GM18505 (cell line): ENCODE data around the gene ADRM1.

Experiments used
- ATAC-seq: cut with Tn5 transposase; IDR thresholded peaks from one replicate; pipeline ENCODE4 v1.9.1; 2021; ENCODE audit not compliant: unreplicated experiment
- POLR2A ChIP-seq: IDR thresholded peaks from 4 replicates; pipeline ENCODE4 v1.6.1; 2011; ENCODE audit warnings: borderline replicate concordance; ENCODE audit not compliant: insufficient read depth, insufficient read length; ENCODE audit errors: extremely low read depth

Gene ADRM1

DNA sequence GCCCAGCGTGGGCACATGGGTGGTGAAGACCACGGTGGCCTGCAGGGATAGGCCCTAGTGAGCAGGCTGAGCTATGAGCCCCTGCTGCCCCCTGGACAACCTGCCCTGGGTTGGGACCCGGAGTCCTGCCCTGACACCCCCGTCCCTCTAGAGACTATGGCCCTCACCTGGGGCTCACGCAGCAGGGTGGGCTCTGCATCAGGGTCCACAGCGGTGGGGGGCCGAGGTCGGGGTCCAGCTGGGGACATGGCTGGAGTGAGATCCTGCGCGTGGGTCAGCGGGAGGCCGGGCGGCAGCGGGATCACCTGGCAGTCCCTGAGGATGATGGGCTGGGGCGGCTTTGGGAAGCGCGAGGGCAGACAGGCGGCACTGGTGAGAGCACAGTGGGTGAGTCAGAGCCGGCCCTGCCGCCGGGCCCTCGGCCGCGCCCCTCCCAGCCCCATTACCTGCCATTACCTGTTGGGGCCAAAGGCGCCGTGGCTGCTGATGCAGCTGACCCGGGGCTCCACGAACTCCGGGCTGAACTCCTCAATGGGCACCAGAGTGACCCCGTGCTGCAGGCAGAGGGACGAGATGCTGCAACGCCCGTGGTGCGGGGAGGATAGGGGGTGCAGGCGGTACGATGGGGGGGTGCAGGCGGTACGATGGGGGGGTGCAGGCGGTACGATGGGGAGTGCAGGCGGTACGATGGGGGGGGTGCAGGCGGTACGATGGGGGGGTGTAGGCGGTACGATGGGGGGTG lies 27.9 kb downstream of the ADRM1 start:
- TF ChIP-seq POLR2A = no peak

DNA sequence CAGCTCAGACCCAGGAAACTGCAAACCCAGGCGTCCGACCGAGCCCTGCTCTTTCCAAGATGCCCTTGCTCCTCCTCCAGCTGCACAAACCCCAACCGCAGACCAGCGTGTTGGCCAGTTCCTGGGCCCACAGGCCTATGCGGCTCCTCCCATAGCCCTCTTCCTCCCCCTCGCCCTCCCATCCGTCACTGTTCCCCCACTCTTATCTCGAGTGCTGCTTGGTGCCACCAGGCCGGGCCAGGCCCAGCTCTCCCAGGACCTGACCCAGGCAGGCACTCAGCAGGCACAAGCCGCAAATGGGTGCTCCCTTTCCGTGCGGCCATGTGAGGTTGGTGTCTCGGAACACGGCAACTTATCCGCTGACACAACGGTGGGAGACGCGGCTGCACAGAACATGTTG lies 28.6 kb downstream of the ADRM1 start:
- no peak for TF ChIP-seq POLR2A
- ATAC-seq = no peak

More for the DNA sequence above, 27.9 kb downstream of the ADRM1 start:
- ATAC-seq = no peak

DNA sequence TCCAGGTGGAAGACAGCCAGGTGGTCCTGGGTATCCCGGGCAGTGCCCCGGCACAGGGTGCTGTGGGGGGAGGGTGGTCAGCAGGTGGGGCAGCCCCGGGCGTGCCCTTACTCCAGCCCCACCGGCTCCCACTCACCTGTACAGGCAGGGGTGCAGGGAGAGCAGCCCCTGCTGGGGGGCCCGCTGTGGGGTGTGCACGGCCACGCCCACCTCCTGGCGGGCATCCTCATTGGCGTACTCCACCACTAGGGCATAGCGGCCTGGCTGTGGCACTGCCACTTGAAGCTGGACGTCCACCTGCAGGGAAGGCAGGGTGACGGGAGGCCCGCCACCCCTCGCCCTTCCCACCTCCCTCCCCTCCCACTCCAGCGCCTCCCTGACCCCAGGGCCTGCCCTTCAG lies 29.6 kb downstream of the ADRM1 start:
- TF ChIP-seq POLR2A = no peak
- no peak for ATAC-seq

DNA sequence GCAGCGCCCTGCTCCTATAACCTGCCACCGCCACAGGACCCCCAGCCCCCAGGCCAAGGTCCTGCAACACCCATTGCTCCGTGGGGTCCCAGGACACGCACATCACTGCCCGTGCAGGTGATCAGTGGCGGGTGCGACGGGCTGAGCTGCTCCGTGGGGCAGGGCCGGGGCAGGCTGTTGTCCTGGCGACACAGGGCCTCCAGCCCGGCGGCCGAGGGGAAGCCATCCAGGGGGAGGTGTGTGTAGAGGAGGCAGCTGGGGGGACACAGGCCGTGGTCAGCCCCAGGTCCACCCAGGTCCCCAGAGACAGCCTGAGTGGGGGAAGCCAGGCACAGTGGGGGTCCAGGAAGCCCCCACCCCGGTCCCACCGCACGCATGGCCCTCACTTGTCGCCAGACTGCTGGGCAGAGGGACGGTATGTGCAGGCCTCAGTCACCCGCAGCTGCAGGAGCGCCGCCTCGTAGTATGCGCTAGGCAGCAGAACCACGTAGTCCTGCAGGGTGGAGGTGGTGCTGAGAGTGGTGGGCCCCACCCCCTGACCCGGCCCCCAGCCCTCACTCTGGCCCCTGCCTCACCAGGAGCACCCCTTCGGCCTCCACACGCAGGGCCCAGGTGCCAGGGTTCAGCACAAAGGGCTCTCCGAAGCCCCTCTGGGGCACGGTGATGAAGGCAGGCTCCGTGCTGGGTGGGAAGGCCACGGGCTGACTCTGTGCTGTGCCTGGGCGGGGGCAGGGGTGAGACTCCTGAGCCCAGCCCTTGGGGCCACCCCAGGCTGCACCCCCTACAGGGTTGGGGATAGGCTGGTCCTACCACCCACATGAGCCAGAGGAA lies 30.4 kb downstream of the ADRM1 start:
- TF ChIP-seq POLR2A = no peak
- ATAC-seq = no peak

DNA sequence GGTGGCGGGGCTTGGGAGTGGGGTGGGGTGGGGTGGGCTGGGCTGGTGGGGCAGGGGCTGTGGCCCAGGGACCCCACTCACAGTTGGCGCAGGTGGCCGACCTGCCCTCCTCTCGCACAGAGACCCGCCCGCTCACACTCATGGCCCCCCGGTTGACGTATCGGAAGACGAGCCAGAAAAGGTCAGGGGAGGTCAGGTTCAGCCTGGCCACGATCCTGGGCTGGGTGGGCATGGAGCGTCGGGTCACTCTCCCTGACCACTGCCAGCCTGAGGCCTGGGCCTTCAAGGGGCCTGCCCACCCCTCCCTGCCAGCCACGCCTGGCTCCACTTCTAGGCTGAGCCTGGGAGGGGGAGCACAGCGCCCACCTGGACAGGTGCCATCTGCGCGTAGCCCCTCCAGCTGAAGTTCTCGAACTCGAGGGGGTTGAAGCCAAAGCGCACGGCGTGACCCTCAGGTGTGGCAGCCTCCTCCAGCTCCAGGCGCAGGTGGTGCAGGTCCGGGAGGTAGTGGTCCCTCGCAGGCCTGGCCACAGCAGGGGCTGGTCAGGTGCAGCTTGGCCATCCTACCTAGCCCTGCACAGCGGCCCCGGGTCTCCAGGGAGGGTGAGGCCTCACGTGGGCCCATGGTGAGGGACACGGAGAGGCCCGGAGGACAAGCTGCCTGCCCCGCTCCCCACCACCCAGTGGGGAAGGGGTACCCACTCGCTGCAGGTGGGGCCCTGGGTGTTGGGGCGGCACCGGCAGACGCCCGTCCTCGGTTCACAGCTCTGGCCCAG lies 31.2 kb downstream of the ADRM1 start:
- ATAC-seq = no peak

DNA sequence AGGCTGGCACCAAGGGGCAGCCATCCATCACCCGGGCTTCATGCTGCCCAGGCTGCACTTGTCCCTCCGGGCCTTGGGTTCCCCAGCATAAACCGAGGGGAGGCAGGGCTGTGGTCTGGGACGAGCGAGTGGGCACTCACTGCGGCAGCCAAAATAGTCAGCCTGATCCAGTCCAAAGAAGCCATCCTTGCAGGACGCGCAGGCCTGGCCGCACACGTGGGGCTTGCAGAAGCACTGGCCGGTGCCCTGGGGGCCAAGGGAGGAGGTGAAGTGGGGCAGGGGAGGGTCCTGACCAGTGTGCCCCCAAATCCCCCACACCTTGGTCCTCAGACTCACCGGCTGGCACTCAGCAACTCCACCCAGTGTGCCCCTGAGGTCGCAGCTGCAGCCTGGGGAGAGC lies 32.1 kb downstream of the ADRM1 start:
- TF ChIP-seq POLR2A = no peak
- no peak for ATAC-seq

More for the DNA sequence above, 31.2 kb downstream of the ADRM1 start:
- TF ChIP-seq POLR2A = no peak

DNA sequence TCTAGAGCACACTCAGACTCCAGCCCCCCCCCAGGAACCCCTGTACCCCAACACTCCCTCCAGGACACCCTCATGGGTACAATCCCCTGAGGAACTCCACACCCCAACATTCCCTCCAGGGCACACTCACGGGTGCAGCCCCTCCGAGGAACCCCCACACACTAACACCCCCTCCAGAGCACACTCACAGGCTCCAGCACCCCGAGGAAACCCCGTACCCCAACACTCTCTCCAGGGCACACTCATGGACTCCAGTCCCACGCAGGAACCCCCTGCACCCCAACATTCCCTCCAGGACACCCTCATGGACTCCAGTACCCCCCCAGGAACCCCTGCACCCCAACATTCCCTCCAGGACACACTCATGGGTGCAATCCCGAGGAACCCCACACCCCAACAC lies 32.7 kb downstream of the ADRM1 start:
- no peak for ATAC-seq
- no peak for TF ChIP-seq POLR2A

DNA sequence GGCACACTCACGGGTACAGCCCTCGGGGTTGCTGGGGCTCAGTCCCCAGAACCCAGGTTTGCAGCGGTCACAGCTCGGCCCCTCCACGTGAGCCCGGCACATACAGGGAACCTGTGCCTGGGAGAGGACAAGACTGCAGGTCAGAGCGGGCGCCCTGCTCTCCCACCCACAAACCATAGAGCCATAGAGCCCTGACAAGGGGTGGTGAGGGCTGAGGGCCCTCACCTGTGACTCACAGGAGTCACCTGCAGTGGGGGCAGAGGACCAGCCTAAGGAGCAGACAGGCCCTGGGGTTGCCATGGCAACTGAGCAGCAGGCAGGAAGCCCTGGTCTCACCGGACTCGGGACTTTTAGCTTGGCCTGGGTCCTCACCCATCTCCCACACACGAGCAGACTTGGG lies 33.5 kb downstream of the ADRM1 start:
- ATAC-seq = no peak
- TF ChIP-seq POLR2A = no peak

DNA sequence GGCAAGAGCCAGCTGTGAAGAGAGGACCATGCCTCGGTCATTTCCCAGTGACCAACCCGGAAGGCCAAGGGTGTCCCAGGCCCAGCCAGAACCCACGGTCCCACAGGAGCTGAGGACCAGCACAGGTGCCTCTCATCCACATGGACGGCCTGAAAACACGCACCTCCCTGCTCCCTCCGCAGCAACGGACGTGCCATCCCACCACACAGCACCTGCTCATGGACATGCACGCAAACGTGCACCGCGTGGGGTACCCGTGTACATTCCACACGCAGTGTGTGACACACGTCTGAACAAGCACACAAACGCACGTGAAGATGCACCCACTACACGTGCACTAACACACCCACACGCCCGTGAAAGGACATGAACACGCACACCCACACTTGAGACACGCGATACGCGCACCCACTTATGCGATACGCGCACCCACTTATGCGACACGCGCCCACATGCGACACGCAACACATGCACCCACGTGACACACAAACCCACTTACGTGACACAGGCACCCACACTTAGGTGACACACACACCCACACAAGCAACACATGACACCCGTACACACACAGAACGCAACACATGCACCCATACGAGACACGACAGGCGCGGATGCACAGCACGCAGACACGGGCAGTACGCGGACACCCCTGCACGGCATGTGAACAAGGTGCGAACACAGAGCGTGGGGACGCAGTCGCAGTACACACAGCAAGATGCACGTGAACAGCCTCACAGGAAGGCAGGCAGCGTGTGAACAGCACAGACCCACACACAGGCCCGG lies 34.2 kb downstream of the ADRM1 start:
- no peak for TF ChIP-seq POLR2A
- no peak for ATAC-seq

DNA sequence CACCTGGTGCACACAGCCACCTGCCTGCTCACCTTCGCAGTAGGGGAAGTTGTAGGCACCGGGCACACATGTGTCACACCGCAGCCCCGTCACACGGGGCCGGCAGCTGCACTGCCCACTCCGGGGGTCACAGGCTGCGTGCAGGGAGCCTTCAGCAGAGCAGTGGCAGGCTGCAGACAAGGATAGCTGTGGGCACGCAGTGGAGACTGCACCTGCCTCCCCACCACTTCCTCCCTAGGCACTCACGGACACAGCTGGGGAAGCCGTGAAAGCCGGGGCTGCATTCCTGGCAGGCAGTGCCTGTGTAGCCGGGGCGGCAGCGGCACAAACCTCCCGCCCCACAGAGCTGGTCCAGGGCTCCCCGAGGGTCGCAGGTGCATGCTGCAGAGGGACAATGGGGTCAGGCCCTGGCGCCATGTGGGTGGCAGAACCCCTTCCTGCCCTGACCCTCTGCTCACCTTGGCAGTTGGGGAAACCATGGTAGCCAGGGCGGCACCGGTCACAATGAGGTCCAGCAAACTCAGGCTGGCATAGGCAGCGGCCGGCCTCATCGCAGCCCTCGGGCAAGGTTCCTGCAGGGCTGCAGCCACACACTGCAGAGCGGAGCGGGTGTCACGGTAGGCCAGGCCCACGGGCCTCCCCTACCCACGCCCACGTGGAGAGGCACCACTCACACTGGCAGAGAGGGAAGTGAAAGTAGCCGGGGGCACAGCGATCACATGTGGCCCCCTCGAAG lies 34.9 kb downstream of the ADRM1 start:
- no peak for ATAC-seq
- TF ChIP-seq POLR2A = no peak

DNA sequence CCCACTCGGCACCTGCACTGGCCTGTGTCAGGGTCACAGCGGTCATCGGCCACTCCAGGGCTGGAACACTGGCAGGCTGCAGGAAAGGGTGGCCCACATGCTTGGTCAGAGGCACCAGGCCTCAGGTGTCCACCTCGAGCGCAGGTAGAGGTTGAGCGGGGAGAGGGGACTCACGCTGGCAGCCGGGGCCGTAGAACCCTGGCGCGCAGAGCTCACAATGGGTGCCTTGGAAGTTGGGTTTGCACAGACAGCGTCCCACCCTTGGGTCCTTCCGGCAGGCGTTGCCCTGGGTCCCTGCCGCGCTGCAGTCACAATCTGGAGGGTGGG lies 35.5 kb downstream of the ADRM1 start:
- TF ChIP-seq POLR2A = no peak
- no peak for ATAC-seq

DNA sequence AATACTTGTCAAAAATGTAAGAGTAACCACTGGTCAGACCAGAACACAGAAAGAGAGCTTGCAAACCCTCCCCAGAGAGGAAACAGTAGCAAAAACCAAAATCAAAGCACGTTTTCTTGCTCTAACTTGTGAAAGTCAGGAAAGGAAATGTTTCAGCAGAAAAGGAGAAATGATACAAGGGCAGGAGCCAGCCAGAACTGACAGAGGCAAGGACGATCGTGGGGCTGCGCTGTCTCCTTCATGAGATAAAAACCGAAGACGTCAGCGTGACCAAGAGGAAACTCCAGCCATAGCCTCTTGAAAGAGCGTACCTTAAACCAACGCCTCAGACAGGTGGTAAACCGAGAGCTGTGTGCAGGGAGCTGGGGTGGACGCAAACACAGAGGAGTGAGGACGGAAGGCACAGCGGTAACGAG lies 36.9 kb downstream of the ADRM1 start:
- TF ChIP-seq POLR2A = peak; percentile 59
- ATAC-seq = peak; percentile 56

DNA sequence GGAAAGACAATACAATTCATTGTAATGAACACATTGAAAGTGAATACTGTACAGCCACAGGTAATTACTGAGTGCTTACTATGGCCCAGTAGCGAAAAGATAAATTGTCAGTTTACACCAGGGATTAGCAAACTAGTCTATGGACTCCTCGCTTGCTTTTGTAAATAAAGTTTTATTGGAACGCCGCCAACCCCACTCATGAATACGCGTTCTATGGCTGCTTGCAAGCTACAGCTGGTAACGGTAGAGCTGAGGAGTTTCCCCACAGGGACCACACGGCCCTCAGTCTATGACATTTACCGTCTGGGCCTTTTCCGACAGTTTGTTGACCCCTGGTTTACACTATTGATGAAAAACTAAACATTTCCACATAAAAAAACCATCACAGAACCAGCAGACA lies 40.1 kb downstream of the ADRM1 start:
- ATAC-seq = no peak
- no peak for TF ChIP-seq POLR2A

DNA sequence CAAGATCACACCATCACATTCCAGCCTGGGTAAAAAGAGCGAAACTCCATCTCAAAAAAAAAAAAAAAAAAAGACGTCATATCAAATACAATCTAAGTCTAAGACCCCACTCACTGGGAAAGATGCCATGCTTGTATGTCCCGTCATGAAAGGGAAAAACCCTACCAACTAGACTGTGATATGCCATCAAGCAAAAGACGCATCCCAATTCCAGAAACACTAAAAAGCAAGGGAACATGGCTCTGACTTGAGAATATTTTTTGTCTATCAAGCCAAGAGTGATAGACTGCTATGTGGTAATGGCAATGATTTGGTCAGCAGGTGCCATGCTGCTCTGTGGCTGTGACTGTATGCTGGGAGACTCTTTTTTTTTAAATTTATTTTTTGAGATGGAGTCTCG lies 41.3 kb downstream of the ADRM1 start:
- ATAC-seq = no peak
- no peak for TF ChIP-seq POLR2A
